GM12878 (cell line): Measurements from ENCODE around the gene CLTCL1. TPM values are rescaled to one million over a fixed set of nuclear protein-coding genes. Genes with fewer than 3 reads are reported as not detected.

ENCODE experiments used
- ATAC-seq: fragments of 200-7000 bp; cut with Tn5 transposase; 3 replicates; pipeline ENCODE4 v1.9.1; 2020; ENCODE audit warnings: mild to moderate bottlenecking, moderate library complexity
- BruUV-seq: library from RNA; stranded (reverse); fragments of 400-500 nt; replicated peaks from 2 replicates; lab custom pipeline; 2021; lab: Mats Ljungman, UMichigan
- CTCF ChIA-PET: fragments of 300-600 bp; sonication (Branson Sonifier 250); formaldehyde crosslinking; extraction: SDS; loops from one replicate; lab custom pipeline; 2021; ENCODE audit warnings: inconsistent platforms; lab: Yijun Ruan, JAX
- POLR2A ChIA-PET: fragments of 350-600 bp; formaldehyde crosslinking; extraction: SDS; loops from one replicate; lab custom pipeline; 2021; ENCODE audit warnings: inconsistent platforms; lab: Charles Lee
- RAD21 ChIA-PET: fragments of 300-600 bp; sonication (Branson Sonifier 250); formaldehyde crosslinking; loops from one replicate; lab custom pipeline; 2023; ENCODE audit warnings: antibody characterized with exemption; ENCODE audit not compliant: unreplicated experiment; lab: Charles Lee
- SMC1A ChIA-PET: fragments of 300-600 bp; sonication (Branson Sonifier 250); formaldehyde crosslinking; loops from one replicate; lab custom pipeline; 2023; ENCODE audit not compliant: unreplicated experiment, uncharacterized antibody; lab: Charles Lee
- DNase-seq: peaks from one replicate; pipeline ENCODE4 v3.0.0-alpha.2; 2011; ENCODE audit warnings: low read depth, low spot score
- FAIRE-seq: peaks from 3 replicates; lab custom pipeline; 2011; peaks lifted over from hg19 to GRCh38; lab: Jason Lieb, UNC
- H2AFZ ChIP-seq: 2 replicates; pipeline ENCODE4 v1.6.0; 2011; ENCODE audit warnings: low read depth, low read length, control low read depth; ENCODE audit not compliant: control insufficient read depth
- H3K27ac ChIP-seq: 2 replicates; pipeline ENCODE4 v1.5.1; 2011; ENCODE audit warnings: control low read depth; ENCODE audit not compliant: control insufficient read depth, insufficient read depth
- H3K27me3 ChIP-seq, 2 experiments: replicated peaks in 1 of 2; 2 replicates each; pipeline versions ENCODE4 v1.6.0 to v1.6.1; 2011; ENCODE audit warnings: low read length in 1 of 2; ENCODE audit not compliant: control insufficient read depth in 2 of 2, insufficient read depth in 2 of 2
- H3K36me3 ChIP-seq, 2 experiments: 2 replicates each; pipeline ENCODE4 v1.5.1; 2011; ENCODE audit warnings: low read length in 1 of 2; ENCODE audit not compliant: control insufficient read depth in 2 of 2, insufficient read depth in 2 of 2
- H3K4me1 ChIP-seq: 2 replicates; pipeline ENCODE4 v1.6.1; 2011; ENCODE audit warnings: mild to moderate bottlenecking, low read length, moderate library complexity, mixed read lengths; ENCODE audit not compliant: control insufficient read depth, insufficient read depth
- H3K4me2 ChIP-seq: 2 replicates; pipeline ENCODE4 v1.6.0; 2011; ENCODE audit warnings: control low read depth; ENCODE audit not compliant: control insufficient read depth, insufficient read depth
- H3K4me3 ChIP-seq: fragments of 200-600 bp; sonication (generic); 2 replicates; pipeline ENCODE4 v1.5.1; 2016
- H3K79me2 ChIP-seq: 2 replicates; pipeline ENCODE4 v1.6.0; 2011; ENCODE audit warnings: low read length; ENCODE audit not compliant: control insufficient read depth, insufficient read depth
- H3K9ac ChIP-seq: 2 replicates; pipeline ENCODE4 v1.8.0; 2011; ENCODE audit warnings: low read length, control low read depth, mixed read lengths; ENCODE audit not compliant: control insufficient read depth, insufficient read depth
- H3K9me3 ChIP-seq: replicated peaks from 3 replicates; pipeline ENCODE4 v1.5.1; 2011; ENCODE audit warnings: mild to moderate bottlenecking, low read length; ENCODE audit not compliant: control insufficient read depth, insufficient read depth
- H4K20me1 ChIP-seq: 2 replicates; pipeline ENCODE4 v1.6.0; 2011; ENCODE audit not compliant: control insufficient read depth, insufficient read depth
- ATF3 ChIP-seq: IDR thresholded peaks from 2 replicates; pipeline ENCODE4 v1.6.1; 2011; ENCODE audit warnings: low read depth, mild to moderate bottlenecking, low read length, moderate library complexity, borderline replicate concordance; ENCODE audit errors: extremely low read depth
- BHLHE40 ChIP-seq, 2 experiments: fragments of 450-650 bp in 1 of 2; IDR thresholded peaks; 2 replicates each; pipeline ENCODE4 v1.6.1; 2011 to 2017; ENCODE audit warnings: low read depth in 2 of 2, borderline replicate concordance in 1 of 2, improper control_type of control experiment in 1 of 2, low read length in 1 of 2, mild to moderate bottlenecking in 1 of 2
- BRCA1 ChIP-seq: IDR thresholded peaks from 2 replicates; pipeline ENCODE4 v1.6.1; 2011; ENCODE audit warnings: low read depth, low read length, improper control_type of control experiment
- IRF4 ChIP-seq: IDR thresholded peaks from 2 replicates; pipeline ENCODE4 v1.6.1; 2011; ENCODE audit warnings: low read depth, low read length
- MTA2 ChIP-seq: fragments of 450-650 bp; IDR thresholded peaks from 2 replicates; pipeline ENCODE4 v1.6.1; 2016; ENCODE audit warnings: low read depth, mild to moderate bottlenecking, moderate library complexity
- NR2F1 ChIP-seq: fragments of 450-650 bp; conservative IDR thresholded peaks from 2 replicates; pipeline ENCODE4 v1.6.1; 2017; ENCODE audit warnings: mild to moderate bottlenecking
- ZNF24 ChIP-seq: fragments of 450-650 bp; IDR thresholded peaks from 2 replicates; pipeline ENCODE4 v1.6.1; 2017; ENCODE audit warnings: antibody characterized with exemption, mild to moderate bottlenecking
- WGBS: methylation state at CpG from one replicate; pipeline ENCODE4 v1.1.6; 2016; ENCODE audit warnings: low lambda C conversion rate; ENCODE audit not compliant: insufficient replicate concordance, insufficient coverage; ENCODE audit errors: missing lambda C conversion rate; 5-methylcytosine and 5-hydroxymethylcytosine counted together
- in situ Hi-C: fragments of 300-500 bp; cut with MboI; formaldehyde crosslinking; loops from 9 replicates; pipeline ENCODE4 v1.14.3; 2018; ENCODE audit warnings: mixed read lengths
- intact Hi-C: fragments of 100-400 bp; cut with micrococcal nuclease; formaldehyde crosslinking; loops from one replicate; pipeline ENCODE4 v1.14.2; 2022; ENCODE audit not compliant: unreplicated experiment
- polyA plus RNA-seq, 11 experiments: library from polyadenylated mRNA; depleted of rRNA in 4 of 11; unstranded in 6 of 11; stranded (reverse) in 5 of 11; fragments of >200 nt; fragmentation: Nextera tagmentation in 4 of 11; fragmentation: Illumina TruSeq in 1 of 11; extraction: Ambion mirVana in 4 of 11; extraction: Trizol in 1 of 11; gene quantifications; 1 replicate in 1 of 11; 2 replicates in 10 of 11; pipeline versions ENCODE4 v1.2.1 to v1.2.3, GENCODE V29; 2011 to 2016; ENCODE audit warnings: inconsistent platforms in 2 of 11, missing spikeins in 2 of 11, low read depth in 1 of 11
- total RNA-seq, 4 experiments: library from RNA; depleted of rRNA in 3 of 4; stranded (reverse); fragments of >200 nt in 3 of 4; fragmentation: Illumina TruSeq in 1 of 4; extraction: Trizol in 1 of 4; gene quantifications; 2 replicates each; pipeline versions ENCODE4 v1.2.1 to v1.2.3, GENCODE V29; 2013 to 2021
- TF ChIP-seq, protein P1 (sequence below): fragments of 450-650 bp; IDR thresholded peaks from 2 replicates; pipeline ENCODE4 v1.6.1; 2017; ENCODE audit warnings: mild to moderate bottlenecking

CLTCL1 gene
- total and polyA plus RNA-seq, 10 of the 15 experiments (the other 5 are each of a cell fraction or from before 2014, with no cell fraction given) = under 0.01 to 0.35 (median 0.12) TPM; not detected in 2

DNA sequence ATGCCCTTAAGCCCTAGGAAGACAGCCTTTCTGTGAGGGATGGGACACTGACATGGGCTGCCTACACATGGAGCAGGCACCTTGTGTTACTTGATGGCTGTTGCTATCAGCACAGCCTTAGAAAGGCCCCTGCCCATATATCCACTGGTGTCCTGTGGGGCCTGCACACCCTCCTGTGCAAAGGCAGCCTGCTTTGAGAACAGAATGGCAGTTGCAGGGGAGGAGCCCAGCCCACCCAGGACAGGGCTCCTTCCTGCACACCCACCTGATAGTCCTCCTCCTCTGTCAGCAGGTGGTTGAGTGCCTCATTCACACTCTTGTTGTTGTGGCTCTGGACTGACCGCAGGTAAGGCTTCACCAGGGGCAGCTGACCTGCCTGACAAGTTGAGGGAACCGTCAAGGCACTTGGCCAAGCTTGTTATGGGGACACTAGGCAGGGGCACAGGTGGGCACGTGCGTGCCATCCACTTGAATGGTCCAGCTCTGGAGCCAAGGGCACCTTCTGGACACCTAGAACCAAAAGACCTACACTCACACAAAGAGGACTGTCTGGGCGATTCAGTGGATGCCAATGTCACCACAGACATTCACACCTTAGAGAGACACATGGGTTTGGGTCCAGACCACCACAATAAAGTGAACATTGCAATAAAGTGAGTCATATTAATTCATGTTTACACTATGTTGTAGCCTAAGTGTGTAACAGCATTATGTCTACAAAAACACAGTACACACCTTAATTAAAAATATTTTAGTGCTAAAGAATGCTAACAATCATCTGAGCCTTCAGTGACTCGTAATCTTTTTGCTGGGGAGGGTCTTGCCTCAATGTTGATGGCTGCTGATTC is 103.6 kb downstream of the CLTCL1 start:
- intact Hi-C loops = no loop called here
- RAD21 ChIA-PET = interaction anchor here (1.0 kb wide), 1 partner anchor 442 kb away, joined by 4 read pairs; no protein-coding TSS in a partner anchor
- Histone ChIP-seq H3K4me2 (no peak overlapping the region), H3K27me3 (no peaks in the 10 kb centered on the region), H4K20me1 (no peaks in the 10 kb centered on the region), H3K36me3 (no peaks in the 10 kb centered on the region), H2AFZ (no peak overlapping the region), H3K4me3 (no peak overlapping the region), H3K79me2 (no peaks in the 10 kb centered on the region), H3K9ac (no peak overlapping the region), H3K9me3 (no peaks in the 10 kb centered on the region), H3K4me1 (no peaks in the 10 kb centered on the region), H3K27ac (no peak overlapping the region)
- no peak for DNase-seq
- SMC1A ChIA-PET = no interaction called here
- no peak for FAIRE-seq
- TF ChIP-seq, protein P1, sequence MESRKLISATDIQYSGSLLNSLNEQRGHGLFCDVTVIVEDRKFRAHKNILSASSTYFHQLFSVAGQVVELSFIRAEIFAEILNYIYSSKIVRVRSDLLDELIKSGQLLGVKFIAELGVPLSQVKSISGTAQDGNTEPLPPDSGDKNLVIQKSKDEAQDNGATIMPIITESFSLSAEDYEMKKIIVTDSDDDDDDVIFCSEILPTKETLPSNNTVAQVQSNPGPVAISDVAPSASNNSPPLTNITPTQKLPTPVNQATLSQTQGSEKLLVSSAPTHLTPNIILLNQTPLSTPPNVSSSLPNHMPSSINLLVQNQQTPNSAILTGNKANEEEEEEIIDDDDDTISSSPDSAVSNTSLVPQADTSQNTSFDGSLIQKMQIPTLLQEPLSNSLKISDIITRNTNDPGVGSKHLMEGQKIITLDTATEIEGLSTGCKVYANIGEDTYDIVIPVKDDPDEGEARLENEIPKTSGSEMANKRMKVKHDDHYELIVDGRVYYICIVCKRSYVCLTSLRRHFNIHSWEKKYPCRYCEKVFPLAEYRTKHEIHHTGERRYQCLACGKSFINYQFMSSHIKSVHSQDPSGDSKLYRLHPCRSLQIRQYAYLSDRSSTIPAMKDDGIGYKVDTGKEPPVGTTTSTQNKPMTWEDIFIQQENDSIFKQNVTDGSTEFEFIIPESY = no peak
- no peak for TF ChIP-seq MTA2
- peak in 1 of 2 experiments; percentile 17; a peak in 1 of 4 replicates for TF ChIP-seq BHLHE40 (IDR thresholded peaks at IDR 0.05; ENCODE audit: borderline replicate concordance in 1 of 2, low read depth in 2 of 2, low read length in 1 of 2)
- TF ChIP-seq BRCA1 = no peak
- TF ChIP-seq ATF3 = no peak
- no peak for TF ChIP-seq ZNF24
- no peak for TF ChIP-seq NR2F1
- no peak for TF ChIP-seq IRF4
- in situ Hi-C loops = no loop called here
- no TSS peak for BruUV-seq
- WGBS = 14% methylated on average over 6 of the region's 6 CpGs
- POLR2A ChIA-PET = no interaction called here
- ATAC-seq = no peak
- CTCF ChIA-PET = no interaction called here
